Activated T-helper 9 cell treated with anti-CD3 and anti-CD28 coated beads, Interleukin-2, amount 50 U/mL, for 16 hours (primary cell): ENCODE measurements around the gene KLRD1.
"Not testable (repeated sequence)": the region's sequence is repeated elsewhere in the genome, so short reads cannot be mapped to it uniquely, and the experiment has no call there.

Source experiments
- DNase-seq: peaks from one replicate; pipeline ENCODE4 v3.0.0-alpha.2; 2020; ENCODE audit warnings: low read depth

The KLRD1 gene

DNA sequence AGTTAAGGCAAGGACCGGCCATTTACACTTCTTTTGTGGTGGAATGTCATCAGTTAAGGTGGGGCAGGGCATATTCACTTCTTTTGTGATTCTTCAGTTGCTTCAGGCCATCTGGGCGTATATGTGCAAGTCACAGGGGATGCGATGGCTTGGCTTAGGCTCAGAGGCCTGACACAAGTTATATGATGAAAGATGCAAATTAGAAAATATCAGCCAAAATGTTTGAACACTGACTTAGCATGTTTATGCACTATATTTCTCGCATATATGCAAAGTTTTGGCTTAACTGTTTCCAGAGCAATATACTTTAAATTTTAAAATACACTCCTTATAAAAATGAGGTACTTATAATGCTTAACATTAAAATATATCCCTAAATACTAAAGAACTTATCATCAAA is 30.8 kb downstream of the KLRD1 start:
- DNase-seq, result not testable (repeated sequence)

DNA sequence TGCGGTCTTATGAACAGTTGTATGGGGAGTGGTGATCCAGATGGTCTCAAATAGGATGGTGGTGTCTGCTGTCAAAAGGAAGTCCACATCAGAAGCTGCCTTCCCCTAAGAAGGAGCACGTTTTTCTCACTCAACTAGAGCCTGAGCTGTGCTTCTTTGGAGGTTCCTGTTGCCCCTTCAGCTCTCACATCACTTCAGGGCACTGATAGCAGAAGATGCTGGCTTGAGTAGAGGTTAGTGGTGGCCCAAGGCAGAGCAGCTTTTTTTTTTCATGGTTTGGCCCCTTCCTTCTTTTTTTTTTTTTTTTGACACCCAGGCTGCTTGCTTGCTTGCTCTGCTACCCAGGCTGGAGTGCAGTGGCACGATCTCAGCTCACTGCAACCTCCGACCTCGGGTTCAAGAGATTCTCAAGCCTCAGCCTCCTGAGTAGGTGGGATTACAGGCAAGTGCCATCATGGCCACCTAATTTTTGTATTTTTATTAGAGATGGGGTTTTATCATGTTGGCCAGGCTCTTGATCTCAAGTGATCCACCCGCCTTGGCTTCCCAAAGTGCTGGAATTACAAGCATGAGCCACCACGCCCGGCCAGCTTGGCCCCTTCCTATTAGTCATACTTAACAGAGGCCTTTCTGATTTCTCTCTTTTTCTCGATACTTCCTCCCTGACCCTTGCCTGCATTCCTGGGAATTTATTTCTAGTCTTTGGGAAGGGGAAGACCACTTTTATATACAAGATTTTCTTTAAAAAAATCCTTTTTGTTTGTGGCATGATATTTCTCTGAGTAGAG is 31.6 kb downstream of the KLRD1 start:
- DNase-seq, result no peak

DNA sequence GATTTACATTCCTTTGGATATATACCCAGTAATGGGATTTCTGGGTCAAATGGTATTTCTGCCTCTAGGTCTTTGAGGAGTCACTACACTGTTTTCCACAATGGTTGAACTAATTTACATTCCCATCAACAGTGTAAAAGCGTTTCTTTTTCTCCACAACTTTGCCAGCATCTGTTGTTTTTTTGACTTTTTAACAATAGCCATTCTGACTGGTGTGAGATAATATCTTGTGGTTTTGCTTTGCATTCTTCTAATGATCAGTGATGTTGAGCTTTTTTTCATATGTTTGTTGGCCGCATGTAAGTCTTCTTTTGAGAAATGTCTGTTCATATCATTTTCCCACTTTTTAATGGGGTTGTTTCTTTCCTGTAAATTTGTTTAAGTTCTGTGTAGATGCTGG is 33.3 kb downstream of the KLRD1 start:
- DNase-seq, result not testable (repeated sequence)

DNA sequence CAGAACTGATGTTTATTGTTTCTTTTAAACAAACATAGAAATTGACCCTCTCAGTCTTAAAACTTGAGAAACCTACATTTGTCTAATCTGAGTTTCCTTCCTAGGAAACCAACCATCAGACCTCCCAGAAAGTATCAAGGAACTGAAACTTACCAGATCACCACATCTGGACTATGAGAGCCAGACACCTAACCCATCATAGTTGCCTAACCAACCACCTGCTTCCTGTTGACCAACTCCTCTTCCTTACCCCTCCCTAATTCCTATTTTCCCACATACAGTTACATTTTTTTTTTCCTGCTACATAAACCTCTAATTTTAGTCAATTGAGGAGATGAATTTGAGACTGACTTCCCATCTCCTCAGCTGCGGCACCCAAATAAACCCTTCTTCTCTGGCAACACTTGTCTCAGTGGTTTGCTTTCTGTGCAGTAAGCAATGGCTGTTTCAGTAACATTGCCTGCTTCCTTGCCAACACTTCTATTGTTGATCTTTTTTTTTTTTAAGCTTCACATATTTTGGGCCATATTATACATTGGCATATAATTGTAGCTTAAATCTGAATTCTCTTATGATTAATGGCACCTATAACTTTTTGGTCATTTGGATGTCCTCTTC is 34.3 kb downstream of the KLRD1 start:
- DNase-seq, result no peak

DNA sequence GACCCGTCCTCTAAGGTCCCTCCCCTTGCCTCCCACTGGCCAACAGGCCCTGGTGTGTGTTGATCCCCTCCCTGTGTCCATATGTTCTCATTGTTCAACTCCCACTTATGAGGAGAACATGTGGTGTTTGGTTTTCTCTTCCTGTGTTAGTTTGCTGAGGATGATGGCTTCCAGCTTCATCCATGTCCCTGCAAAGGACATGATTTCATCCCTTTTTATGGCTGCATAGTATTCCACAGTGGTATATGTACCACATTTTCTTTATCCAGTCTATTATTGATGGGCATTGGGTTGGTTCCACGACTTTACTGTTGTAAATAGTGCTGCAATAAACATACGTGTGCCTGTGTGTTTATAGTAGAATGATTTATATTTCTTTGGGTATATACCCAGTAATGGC is 43.8 kb downstream of the KLRD1 start:
- not testable (repeated sequence) for DNase-seq

DNA sequence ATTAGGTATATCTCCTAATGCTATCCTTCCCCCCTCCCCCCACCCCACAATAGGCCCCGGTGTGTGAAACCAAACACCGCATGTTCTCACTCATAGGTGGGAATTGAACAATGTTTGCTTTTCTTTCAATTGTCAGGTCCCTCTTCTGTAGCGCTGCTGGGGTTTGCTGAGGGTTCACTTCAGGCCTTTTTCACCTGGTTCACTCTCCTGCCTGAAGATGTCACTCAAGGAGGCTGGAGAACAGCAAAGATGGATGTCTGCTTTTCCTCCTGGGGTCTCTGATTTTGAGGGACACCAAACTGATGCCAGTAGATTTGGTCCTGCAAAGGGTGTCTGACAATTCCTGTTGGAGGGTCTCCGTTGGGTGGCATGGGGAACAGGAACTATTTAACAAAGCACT is 46.4 kb downstream of the KLRD1 start:
- DNase-seq, result no peak

DNA sequence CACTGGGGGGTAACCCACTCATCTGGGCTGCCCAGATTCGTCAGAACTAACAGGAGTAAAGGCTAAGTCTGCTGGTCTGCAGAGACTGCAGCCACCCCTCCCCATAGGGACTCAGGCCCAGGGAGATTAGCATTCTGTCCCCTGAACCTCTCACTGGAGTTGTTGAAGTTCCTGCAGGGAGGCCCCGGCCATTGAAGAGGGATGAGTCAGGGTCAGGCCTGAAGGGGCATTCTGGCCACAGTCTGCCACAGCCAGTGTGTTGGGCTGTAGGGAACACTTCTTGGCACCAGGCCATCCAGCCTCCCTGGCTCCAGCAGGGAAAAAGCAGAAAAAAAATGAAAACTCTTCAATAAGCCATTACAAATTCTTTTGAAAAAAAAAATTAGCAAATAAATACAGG is 46.8 kb downstream of the KLRD1 start:
- no peak for DNase-seq

DNA sequence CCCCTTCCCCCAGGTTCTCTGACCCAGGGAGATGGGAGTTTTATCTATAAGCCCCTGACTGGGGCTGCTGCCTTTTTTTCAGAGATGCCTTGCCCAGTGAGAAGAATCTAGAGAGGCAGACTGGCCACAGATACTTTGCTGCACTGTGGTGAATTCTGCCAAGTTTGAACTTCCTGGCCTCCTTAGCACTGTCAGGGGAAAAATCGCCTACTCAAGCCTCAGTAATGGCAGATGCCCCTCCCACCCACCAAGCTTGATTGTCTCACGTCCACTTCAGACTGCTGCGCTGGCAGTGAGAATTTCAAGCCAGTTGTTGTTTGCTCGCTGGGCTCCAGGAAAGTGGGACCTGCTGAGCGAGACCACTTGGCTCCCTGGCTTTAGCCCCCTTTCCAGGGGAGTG is 50.5 kb downstream of the KLRD1 start:
- no peak for DNase-seq

DNA sequence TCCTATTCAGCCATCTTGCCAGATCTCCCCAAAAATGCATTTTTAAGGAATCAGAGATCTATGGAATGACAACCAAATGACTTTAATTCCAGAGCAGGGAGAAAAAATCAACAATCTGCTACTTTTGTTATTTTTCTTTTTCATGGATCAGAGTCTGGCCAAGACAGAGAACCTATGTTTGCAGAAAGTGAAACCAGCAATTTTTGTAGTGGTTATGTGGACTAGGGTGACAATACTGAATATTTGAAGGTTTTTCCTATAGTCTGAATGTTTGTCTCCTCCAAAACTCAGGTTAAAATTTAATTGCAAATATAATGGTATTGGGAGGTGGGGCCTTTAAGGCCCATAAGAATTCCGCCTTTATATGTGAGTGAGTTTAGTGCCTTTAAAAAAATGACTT is 51.3 kb downstream of the KLRD1 start:
- DNase-seq, result no peak

DNA sequence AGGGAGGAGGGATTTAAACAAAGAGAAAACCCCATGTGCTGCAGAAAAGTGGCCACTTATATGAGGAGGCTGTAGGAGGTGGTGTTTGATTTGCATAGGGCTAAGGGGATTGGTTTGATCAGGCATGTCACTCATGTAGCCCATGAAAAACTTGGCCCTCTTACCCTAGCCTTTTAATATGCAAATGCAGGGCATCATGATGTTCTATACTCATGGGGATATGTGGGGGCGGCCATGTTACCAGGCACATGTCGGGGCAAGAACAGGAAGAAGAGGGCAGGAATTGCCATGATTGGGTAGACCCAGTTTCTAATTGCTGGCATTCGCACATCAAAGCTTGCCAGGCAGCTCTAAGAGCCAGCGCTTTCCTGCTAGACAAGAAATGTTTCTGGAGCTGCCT is 53.4 kb downstream of the KLRD1 start:
- DNase-seq, result no peak

DNA sequence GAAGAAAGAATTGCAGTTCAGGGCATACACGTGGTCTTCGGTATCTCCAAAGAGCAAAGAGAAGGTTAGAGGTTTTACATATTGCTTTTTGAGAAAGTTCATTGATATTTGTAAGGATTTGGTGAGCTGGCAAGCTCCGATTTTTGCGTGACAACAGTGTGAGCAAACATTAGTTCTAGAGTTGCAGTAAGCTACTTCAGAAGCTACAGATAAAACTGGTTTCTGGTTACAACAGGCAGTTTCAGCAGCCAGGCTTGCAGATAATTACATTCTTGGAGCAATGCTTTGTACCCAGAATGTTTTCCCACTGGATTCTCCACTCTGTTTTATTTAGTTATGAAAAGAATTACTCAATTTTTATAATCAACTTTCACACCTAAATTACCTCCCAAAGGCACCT is 54.0 kb downstream of the KLRD1 start:
- DNase-seq, result no peak

DNA sequence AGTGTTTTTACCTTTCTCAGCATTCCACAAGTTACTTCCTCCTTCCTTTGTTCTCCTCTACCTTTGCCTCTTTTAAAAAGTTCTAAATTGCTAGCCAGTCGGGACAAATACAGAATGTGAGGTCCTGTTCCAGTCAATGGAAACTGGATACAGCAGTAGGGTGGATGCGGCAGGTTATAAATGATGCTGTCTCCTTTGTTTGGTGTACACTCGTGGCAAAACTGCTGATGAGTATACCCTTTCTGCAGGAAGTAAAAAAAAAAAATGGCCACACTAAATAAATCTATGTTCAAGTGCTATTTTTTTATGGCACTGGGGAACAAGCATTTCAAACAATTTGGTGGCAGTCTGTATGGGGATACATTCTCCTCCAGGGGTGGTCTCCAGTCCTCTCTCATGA is 54.7 kb downstream of the KLRD1 start:
- no peak for DNase-seq

DNA sequence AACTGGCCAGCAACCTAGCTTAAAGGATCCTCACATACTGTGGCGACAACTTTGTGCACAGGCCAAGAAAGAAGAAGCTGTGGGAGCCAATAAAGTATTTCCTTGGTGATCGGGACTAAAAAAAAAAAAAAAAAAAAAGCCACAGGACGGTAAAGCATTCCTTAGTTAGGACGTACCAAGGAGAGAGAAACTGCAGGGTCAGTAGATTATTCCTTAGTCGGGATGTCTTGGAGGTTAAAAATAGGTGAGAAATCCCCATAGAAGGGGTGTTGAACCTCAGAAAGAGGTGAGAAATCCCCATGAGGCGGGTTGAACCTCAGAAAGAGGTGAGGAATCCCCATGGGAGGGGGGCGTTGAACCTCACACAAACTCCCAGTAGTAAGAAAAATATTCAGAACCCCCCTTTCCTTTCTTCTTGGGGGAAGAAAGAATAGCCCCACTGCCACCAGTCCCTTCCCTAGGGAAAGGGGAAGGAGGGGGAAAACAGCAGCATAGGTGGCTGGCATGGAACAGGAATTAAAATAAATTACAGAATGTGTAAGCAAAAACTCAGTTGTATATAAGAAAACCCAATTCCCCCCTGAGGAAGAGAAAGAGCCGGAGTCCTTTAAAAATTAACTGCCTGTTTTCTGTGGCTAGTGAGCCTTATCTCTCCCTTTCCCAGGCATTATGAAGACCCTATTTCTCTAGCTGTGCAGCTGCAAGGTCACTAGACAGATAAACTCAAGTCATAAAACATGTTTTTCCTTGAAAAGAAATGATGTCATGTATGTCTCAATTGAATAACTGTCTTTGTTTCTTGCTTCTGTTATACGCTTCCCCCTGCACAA is 55.4 kb downstream of the KLRD1 start:
- no peak for DNase-seq

DNA sequence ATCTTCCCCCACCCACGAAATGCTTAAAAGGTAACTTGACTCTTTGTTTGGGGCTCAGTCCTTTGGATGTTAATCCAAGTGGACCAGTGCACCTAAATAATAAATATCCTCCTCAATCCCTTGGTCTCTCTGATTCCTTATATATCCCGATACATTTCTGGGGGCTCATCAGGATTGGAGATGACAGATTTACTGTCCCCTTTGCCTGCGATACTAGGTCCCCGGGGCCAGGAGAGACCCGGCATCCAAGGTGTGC is 55.9 kb downstream of the KLRD1 start:
- DNase-seq, result no peak

DNA sequence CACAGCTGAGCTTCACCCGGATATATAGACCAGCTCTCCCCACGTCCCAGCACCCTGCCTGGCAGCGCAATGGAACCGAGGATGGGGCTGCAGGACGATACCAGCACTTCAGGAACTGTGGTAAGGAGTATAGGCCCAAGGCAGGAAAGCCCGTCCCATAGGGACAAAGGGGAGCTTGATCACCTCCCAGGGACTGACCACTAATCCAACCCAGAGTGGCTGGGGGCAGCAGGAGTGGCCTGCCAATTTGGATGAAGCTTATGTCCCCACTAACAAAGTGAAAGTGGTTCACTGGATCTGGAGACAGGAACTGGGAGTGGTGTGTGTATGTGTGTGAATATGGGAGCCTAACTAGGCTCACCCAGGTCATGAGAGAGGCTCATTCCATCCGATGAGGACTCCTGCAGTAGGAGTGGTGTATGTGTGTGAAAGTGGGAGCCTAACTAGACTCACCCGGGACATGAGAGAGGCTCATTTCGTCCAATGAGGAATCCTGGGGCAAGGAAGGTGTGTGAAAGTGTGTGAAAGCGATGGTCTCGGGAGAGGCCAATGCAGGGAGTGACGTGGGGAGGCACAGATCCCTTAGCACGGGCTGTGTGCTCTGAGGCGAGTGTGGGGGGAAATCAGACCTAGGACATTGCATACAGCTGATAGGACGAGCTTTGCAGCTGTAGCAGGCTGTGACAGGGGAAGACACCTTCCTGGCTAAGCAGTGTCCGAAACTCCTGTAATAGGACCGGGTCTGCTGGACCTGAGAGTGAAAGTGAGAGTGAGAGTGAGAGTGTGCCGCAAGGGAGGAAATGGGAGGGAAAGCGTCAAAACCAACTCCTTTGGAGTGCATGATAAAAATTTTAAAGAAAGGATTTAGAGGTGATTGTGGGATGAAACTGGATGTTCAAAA is 56.5 kb downstream of the KLRD1 start:
- no peak for DNase-seq

DNA sequence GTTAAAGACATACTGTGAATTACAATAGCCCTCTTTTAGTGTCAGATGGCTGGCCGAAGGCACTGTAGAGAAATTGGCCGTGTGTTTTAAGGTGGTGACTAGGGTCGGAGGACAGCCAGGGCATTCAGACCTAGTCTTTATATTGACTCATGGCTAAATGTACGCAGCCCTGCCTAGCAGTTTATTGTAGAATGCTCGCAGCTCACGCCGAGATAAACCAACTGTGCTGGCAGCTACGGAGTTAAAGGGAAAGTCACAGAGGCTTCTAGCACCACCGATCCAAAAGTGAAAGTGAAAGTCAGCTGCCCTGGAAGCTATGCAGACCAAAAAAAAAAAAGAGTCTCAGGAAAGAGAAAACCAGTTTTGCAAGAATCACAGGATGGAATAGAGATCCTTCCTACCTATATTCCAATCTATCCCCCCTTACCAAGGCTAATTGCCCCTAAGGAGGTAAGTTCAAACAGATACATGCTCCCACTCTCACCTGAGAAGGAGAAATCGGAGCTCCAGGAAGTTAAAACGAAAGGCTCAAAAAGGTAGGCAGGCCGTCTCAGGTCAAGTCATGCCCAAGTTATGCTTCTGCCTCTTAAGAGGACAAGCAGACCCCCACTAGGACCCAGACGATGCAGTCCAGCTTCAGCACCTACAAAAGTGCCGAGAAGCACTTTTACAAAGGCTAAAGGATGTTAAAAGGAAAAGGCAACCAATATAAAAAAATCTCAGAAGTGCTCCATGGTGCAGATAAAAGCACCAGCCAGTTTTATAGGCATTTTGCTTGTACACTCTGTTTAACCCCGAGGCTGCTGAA is 57.3 kb downstream of the KLRD1 start:
- no peak for DNase-seq

DNA sequence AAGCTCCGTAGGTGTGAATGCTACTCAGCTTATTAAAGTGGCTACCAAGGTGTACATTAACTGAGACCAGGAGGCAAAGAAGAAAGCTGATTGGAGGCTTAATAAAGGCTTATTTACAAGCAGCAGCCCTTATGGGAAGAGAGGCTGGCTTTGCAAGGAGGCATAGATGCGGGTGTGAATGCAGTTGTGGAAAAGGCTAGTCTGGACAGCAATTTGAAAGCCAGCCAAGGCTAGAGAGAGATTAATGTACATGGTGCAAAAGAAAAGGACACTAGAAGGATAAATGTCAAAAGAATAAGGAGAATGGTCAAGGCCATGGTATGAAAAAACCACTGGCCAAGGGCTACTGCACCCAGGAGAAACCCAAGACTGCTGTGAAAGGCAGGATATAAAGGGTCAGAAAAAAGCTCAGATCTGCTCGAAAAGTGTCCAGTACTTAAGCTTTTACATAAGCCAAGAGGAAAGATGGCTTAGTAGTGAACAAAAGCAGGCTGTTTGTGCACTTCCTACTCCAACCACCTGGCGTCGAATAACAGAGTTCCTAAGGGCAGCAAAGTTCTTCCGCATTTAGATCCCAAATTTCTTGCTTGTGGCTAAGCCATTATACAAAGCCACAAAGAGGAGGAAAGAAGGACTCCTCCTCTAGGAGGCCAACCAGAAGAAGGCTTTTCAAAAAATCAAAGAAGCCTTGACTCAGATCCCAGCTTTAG is 58.2 kb downstream of the KLRD1 start:
- DNase-seq, result no peak

DNA sequence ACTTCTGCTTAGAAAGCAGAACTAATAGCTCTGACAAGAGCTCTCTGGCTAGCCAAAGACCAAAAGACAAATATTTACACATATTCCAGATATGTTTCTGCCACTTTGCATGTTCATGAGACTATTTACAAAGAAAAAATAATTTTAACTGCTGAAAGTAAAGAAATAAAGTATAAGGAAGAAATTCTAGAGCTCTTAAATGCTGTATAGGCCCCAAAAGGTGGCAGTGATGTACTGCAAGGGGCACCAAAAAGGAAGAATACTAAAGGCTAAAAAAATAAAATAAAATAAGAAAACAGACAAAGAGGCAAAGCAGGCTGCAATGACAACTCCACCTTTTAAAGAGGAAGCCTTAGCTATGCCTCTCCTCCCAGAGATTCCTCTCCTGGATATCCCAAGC is 59.2 kb downstream of the KLRD1 start:
- DNase-seq, result no peak

DNA sequence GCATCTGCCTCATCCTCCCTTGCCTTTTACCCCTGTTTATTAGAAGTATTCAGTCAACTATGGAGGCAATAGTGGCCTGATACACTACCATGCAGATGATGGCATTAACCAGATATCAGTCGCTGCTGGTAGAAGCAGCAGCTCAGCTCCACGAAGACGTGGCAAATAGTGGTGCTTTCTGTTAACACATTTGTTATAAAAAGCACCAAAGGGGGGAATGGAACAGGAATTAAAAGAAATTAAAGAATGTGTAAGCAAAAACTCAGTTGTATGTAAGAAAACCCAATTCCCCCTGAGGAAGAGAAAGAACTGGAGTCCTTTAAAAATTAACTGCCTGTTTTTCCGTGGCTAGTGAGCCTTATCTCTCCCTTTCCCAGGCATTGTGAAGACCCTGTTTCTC is 60.0 kb downstream of the KLRD1 start:
- not testable (repeated sequence) for DNase-seq

DNA sequence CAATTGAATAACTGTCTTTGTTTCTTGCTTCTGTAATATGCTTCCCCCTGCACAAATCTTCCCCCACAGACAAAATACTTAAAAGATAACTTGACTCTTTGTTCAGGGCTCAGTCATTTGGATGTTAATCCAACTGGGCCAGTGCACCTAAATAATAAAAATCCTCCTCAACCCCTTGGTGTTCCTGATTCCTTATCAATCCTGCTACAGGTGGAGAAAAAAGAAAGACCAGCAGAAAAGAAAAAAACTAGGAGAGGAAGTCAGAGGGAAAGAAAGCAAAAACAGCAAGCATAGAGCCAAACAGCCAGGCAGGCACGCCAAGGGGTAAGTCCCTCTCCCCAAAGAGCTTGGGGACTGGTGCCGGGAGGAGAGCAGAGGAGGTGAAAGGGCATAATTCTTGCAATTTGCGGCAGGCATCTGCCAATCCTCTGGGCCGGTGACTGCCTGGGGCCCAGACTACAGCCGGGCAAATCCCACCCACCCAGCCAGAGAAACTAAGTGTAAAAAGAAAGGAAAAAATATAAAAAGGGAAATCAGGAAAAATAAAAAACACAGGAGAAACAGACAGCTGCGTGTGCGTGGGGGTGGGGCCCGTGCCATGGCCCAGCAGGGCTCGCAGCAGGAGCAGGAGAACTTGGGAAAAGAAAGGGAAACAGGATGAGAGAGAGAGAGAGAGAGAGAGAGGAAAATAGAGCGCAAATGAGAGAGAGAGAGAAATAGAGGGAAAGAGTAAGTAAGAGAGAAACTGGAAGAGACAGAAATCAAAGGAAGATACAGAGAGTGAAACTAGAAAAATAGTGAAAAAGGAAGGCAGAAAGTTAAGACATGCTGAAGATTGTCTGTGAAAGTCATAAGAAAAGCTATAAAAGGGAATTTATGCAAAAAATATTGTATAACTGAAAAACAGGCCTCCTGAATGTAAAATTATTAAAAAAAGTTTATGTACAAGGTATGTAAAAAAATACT is 60.8 kb downstream of the KLRD1 start:
- no peak for DNase-seq
